ENCODE data around the gene RAB31. TPM values are rescaled to one million over a fixed set of nuclear protein-coding genes. Genes with fewer than 3 reads are reported as not detected.

Gene RAB31
- total RNA-seq, 1 experiment from 2014 or later = 32.9 TPM

- TF ChIP-seq ZNF512 (CRISPR knock-in tag; IDR thresholded peaks at IDR 0.05; ENCODE audit: borderline replicate concordance) = no peak
- TF ChIP-seq ZBTB21 (CRISPR knock-in tag; IDR thresholded peaks at IDR 0.05; ENCODE audit: borderline replicate concordance) = no peak
- no peak for TF ChIP-seq CBFB (CRISPR knock-in tag; IDR thresholded peaks at IDR 0.05; ENCODE audit: low read depth)
- TF ChIP-seq TP53 (CRISPR knock-in tag; IDR thresholded peaks at IDR 0.05) = no peak
- no peak for TF ChIP-seq ZBTB43 (CRISPR knock-in tag; IDR thresholded peaks at IDR 0.05)
- no peak for TF ChIP-seq ELF4 (CRISPR knock-in tag; IDR thresholded peaks at IDR 0.05; ENCODE audit: low read depth)
- no peak for TF ChIP-seq RORB (CRISPR knock-in tag; IDR thresholded peaks at IDR 0.05)
Observed at GRCh38 chr18:9771977-9772660, 64.0 kb downstream of the RAB31 start (continued).

GRCh38 chr18:9772847-9773677, 65.0 kb downstream of the RAB31 start:
- H3K36me3 Mint-ChIP-seq = no peaks in the 10 kb centered on the region
- H3K27ac Mint-ChIP-seq = 0 out of 2 replicates have a peak overlapping the region, but pooled peaks have one; percentile 18
- POLR2A ChIA-PET = no interaction called here
- no peak overlapping the region for H3K4me3 Mint-ChIP-seq
- DNase-seq (ENCODE audit: low spot score) (no peak), ATAC-seq (no peak)
- H3K27me3 Mint-ChIP-seq (ENCODE audit: low read depth) = no peaks in the 10 kb centered on the region
- peaks cover 3% of the 10 kb centered on the region; the same call in 1 of the 2 replicates for H3K9me3 Mint-ChIP-seq
- TF ChIP-seq MLX (CRISPR knock-in tag; IDR thresholded peaks at IDR 0.05) = no peak
- TF ChIP-seq RORB (CRISPR knock-in tag; IDR thresholded peaks at IDR 0.05) = no peak
- no peak for TF ChIP-seq ZNF121 (CRISPR knock-in tag; IDR thresholded peaks at IDR 0.05)
- no peak for TF ChIP-seq PRRX2 (CRISPR knock-in tag; IDR thresholded peaks at IDR 0.05)
- no peak for TF ChIP-seq USF1 (CRISPR knock-in tag; IDR thresholded peaks at IDR 0.05)
- TF ChIP-seq HMGA2 (CRISPR knock-in tag; IDR thresholded peaks at IDR 0.05) = no peak
- no peak for TF ChIP-seq ZNF532 (CRISPR knock-in tag; IDR thresholded peaks at IDR 0.05; ENCODE audit: borderline replicate concordance)
- CTCF ChIA-PET = interaction anchor here (1.0 to 1.5 kb wide), 2 partner anchors 66 to 198 kb away, joined by 3 read pairs; no protein-coding TSS in a partner anchor
- H3K4me1 Mint-ChIP-seq = peaks cover 34% of the 10 kb centered on the region

Data from WTC11 (cell line).